Upper lobe of right lung (tissue), 1 donor: ENCODE measurements around the gene RALA. TPM values are rescaled to one million over a fixed set of nuclear protein-coding genes. Genes with fewer than 3 reads are reported as not detected.

Experiments
- ATAC-seq: fragments of 200-7000 bp; cut with Tn5 transposase; one replicate; pipeline ENCODE4 v1.9.1; 2020; ENCODE audit warnings: mild to moderate bottlenecking, moderate library complexity
- DNase-seq: peaks from one replicate; pipeline ENCODE4 v3.0.0-alpha.2; 2020
- H3K27ac ChIP-seq: fragments of 200-600 bp; one replicate; pipeline ENCODE4 v1.8.0; 2022
- H3K27me3 ChIP-seq: fragments of 200-600 bp; one replicate; pipeline ENCODE4 v1.8.0; 2022; ENCODE audit warnings: mild to moderate bottlenecking
- H3K36me3 ChIP-seq: fragments of 200-600 bp; one replicate; pipeline ENCODE4 v1.8.0; 2022
- H3K4me1 ChIP-seq: fragments of 200-600 bp; one replicate; pipeline ENCODE4 v1.8.0; 2022
- H3K4me3 ChIP-seq: fragments of 200-600 bp; one replicate; pipeline ENCODE4 v1.8.0; 2022; ENCODE audit warnings: mild to moderate bottlenecking
- H3K9me3 ChIP-seq: fragments of 200-600 bp; one replicate; pipeline ENCODE4 v1.8.0; 2022
- CTCF ChIP-seq: fragments of 200-600 bp; IDR thresholded peaks from one replicate; pipeline ENCODE4 v1.8.0; 2022; ENCODE audit warnings: antibody characterized with exemption
- intact Hi-C: fragments of 100-400 bp; cut with DNase I; formaldehyde crosslinking; loops from one replicate; pipeline ENCODE4 v1.11.0; 2022
- total RNA-seq: library from RNA; stranded (reverse); fragmentation: NEBNext Ultra II Directional; extraction: Animal tissue kit (Norgen Biotek cat#: 25700); gene quantifications from one replicate; pipeline ENCODE4 v1.2.1, GENCODE V29; 2021
- donor health status: DM: no; HTN: yes; CAD: no; lungs with severe emphysema.

The RALA gene
- total RNA-seq, 1 donor from 2014 or later = 53.4 TPM

- Histone ChIP-seq H3K4me3 (no peak overlapping the region), H3K36me3 (no peaks in the 10 kb centered on the region), H3K9me3 (no peaks in the 10 kb centered on the region), H3K27me3 (no peaks in the 10 kb centered on the region), H3K27ac (no peak overlapping the region), H3K4me1 (no peaks in the 10 kb centered on the region)
- intact Hi-C loops = no loop called here
- TF ChIP-seq CTCF = no peak
- ATAC-seq (no peak), DNase-seq (no peak)
Observed at GRCh38 chr7:39607865-39608264, 15.5 kb upstream of the RALA start.

GRCh38 chr7:39608278-39608677, 15.1 kb upstream of the RALA start:
- no peak for TF ChIP-seq CTCF
- no peaks in the 10 kb centered on the region for H3K36me3 ChIP-seq
- no peaks in the 10 kb centered on the region for H3K9me3 ChIP-seq
- intact Hi-C loops = no loop called here
- no peak overlapping the region for H3K4me3 ChIP-seq
- H3K4me1 ChIP-seq = no peaks in the 10 kb centered on the region
- ATAC-seq = no peak
- no peak for DNase-seq
- no peak overlapping the region for H3K27ac ChIP-seq
- H3K27me3 ChIP-seq = no peaks in the 10 kb centered on the region

GRCh38 chr7:39609113-39609934, 14.0 kb upstream of the RALA start:
- ATAC-seq (peak; percentile 83), DNase-seq (peak; percentile 73)
- peak overlapping the region; percentile 83 for H3K27ac ChIP-seq
- peak; percentile 5 for TF ChIP-seq CTCF
- H3K36me3 ChIP-seq = no peaks in the 10 kb centered on the region
- intact Hi-C loops = no loop called here
- no peaks in the 10 kb centered on the region for H3K9me3 ChIP-seq
- H3K4me1 ChIP-seq = no peaks in the 10 kb centered on the region
- H3K4me3 ChIP-seq = peak overlapping the region; percentile 39
- H3K27me3 ChIP-seq = no peaks in the 10 kb centered on the region

- intact Hi-C loops = no loop called here
- no peaks in the 10 kb centered on the region for H3K4me1 ChIP-seq
- ATAC-seq (peak; percentile 17), DNase-seq (no peak)
- no peaks in the 10 kb centered on the region for H3K9me3 ChIP-seq
- H3K27me3 ChIP-seq = no peaks in the 10 kb centered on the region
- TF ChIP-seq CTCF = no peak
- H3K27ac ChIP-seq = peak overlapping the region; percentile 83
- H3K4me3 ChIP-seq = peak overlapping the region; percentile 39
- no peaks in the 10 kb centered on the region for H3K36me3 ChIP-seq
Observed at GRCh38 chr7:39609935-39610263, 13.5 kb upstream of the RALA start.

- no peak for TF ChIP-seq CTCF
- Histone ChIP-seq H3K9me3 (no peaks in the 10 kb centered on the region), H3K27me3 (no peaks in the 10 kb centered on the region), H3K36me3 (no peaks in the 10 kb centered on the region), H3K27ac (no peak overlapping the region), H3K4me3 (no peak overlapping the region), H3K4me1 (no peaks in the 10 kb centered on the region)
- intact Hi-C loops = no loop called here
- ATAC-seq (no peak), DNase-seq (no peak)
Observed at GRCh38 chr7:39613577-39613976, 9.8 kb upstream of the RALA start.
